ENCODE data around the gene PPIL1. TPM values are rescaled to one million over a fixed set of nuclear protein-coding genes. Genes with fewer than 3 reads are reported as not detected.

PPIL1 gene
- total and polyA plus RNA-seq, 4 donors = 15.8 to 23.9 (median 20.3) TPM

GRCh38 chr6:36855750-36856149 lies 18.9 kb downstream of the PPIL1 start (continued):
- TF ChIP-seq ZBTB33 (IDR thresholded peaks at IDR 0.05) (no peak), JUND (IDR thresholded peaks at IDR 0.05) (no peak), GABPA (IDR thresholded peaks at IDR 0.05 in 1 of 2, conservative IDR thresholded peaks at IDR 0.05 in 1 of 2) (no peak), RXRA (IDR thresholded peaks at IDR 0.05) (no peak), HNF4A (conservative IDR thresholded peaks at IDR 0.05) (no peak), YY1 (IDR thresholded peaks at IDR 0.05) (no peak)
- TF ChIP-seq, protein P1, sequence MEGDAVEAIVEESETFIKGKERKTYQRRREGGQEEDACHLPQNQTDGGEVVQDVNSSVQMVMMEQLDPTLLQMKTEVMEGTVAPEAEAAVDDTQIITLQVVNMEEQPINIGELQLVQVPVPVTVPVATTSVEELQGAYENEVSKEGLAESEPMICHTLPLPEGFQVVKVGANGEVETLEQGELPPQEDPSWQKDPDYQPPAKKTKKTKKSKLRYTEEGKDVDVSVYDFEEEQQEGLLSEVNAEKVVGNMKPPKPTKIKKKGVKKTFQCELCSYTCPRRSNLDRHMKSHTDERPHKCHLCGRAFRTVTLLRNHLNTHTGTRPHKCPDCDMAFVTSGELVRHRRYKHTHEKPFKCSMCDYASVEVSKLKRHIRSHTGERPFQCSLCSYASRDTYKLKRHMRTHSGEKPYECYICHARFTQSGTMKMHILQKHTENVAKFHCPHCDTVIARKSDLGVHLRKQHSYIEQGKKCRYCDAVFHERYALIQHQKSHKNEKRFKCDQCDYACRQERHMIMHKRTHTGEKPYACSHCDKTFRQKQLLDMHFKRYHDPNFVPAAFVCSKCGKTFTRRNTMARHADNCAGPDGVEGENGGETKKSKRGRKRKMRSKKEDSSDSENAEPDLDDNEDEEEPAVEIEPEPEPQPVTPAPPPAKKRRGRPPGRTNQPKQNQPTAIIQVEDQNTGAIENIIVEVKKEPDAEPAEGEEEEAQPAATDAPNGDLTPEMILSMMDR (IDR thresholded peaks at IDR 0.05; ENCODE audit: low read depth, low read length, missing input control) = no peak

- WGBS = 84% methylated on average over 5 of the region's 5 CpGs
- Histone ChIP-seq H3K9me3 (ENCODE audit: control insufficient read depth in 4 of 4, low read length in 3 of 4) (no peaks in the 10 kb centered on the region), H3K4me1 (ENCODE audit: control insufficient read depth in 4 of 4, insufficient read depth in 4 of 4, low read length in 3 of 4) (peaks cover 0 to 15% (median 8%) of the 10 kb centered on the region in 4 donors), H3K9ac (ENCODE audit: low read depth in 1 of 2, low read length in 2 of 2) (no peak overlapping the region), H3K36me3 (ENCODE audit: control insufficient read depth in 4 of 4, insufficient read depth in 3 of 4, low read depth in 1 of 4, low read length in 3 of 4) (peaks cover 2 to 8% (median 7%) of the 10 kb centered on the region in 4 donors), H3K27me3 (ENCODE audit: control insufficient read depth in 4 of 4, insufficient read depth in 4 of 4, low read length in 3 of 4) (no peaks in the 10 kb centered on the region), H3K4me3 (ENCODE audit: low read depth in 1 of 3, low read length in 3 of 3) (no peak overlapping the region), H3K27ac (ENCODE audit: low read depth in 1 of 2, low read length in 2 of 2) (peak overlapping the region in 1 of 2 donors; percentile 29)
- no peak for TF ChIP-seq SP1 (IDR thresholded peaks at IDR 0.05)
- TF ChIP-seq GABPA (IDR thresholded peaks at IDR 0.05 in 1 of 2, conservative IDR thresholded peaks at IDR 0.05 in 1 of 2) = peak; percentile 34 to 73
- no peak for TF ChIP-seq REST (IDR thresholded peaks at IDR 0.05)
- no peak for TF ChIP-seq FOXA1 (IDR thresholded peaks at IDR 0.05)
- no peak for TF ChIP-seq ZBTB33 (IDR thresholded peaks at IDR 0.05)
- DNase-seq (ENCODE audit: low spot score) = no peak
These were observed 21.3 kb downstream of the PPIL1 start for GRCh38 chr6:36853325-36853724.

Measured in liver (tissue), 9 donors.